ENCODE data around the gene MTF2.

Gene MTF2

GRCh38 chr1:93081716-93082115, 2.6 kb downstream of the MTF2 start:
- peaks cover 8% of the 10 kb centered on the region for H3F3A ChIP-seq (ENCODE audit: insufficient read depth, low read length)
- no peak for DNase-seq
- H3K4me3 ChIP-seq (ENCODE audit: low read length), result peak overlapping the region; percentile 83
- no peaks in the 10 kb centered on the region for H3K27me3 ChIP-seq (replicated peaks; ENCODE audit: insufficient read depth, low read length)
- H3K79me2 ChIP-seq (ENCODE audit: low read length), result peaks cover 72% of the 10 kb centered on the region
- no peaks in the 10 kb centered on the region for H3K9me3 ChIP-seq (replicated peaks; ENCODE audit: insufficient read depth, low read length)
- H3K4me1 ChIP-seq (ENCODE audit: low read length), result 0 out of 2 replicates have a peak, but pooled peaks cover 7% of the 10 kb centered on the region
- TF ChIP-seq EZH2phosphoT487 (IDR thresholded peaks at IDR 0.05; ENCODE audit: low read length) (no peak), CTCF (IDR thresholded peaks at IDR 0.05; ENCODE audit: low read length) (no peak), EZH2 (optimal IDR thresholded peaks at IDR 0.05; ENCODE audit: low read depth, low read length) (no peak)
- H3K4me2 ChIP-seq (ENCODE audit: low read depth, low read length), result peak overlapping the region; percentile 77
- no peak overlapping the region for H2AFZ ChIP-seq (ENCODE audit: low read length)
- no peak overlapping the region for H3K27ac ChIP-seq (ENCODE audit: low read length)
- no peaks in the 10 kb centered on the region for H3K9me2 ChIP-seq (replicated peaks; ENCODE audit: insufficient read depth, low read length)
- H3K9ac ChIP-seq (ENCODE audit: low read length), result no peak overlapping the region; the same call in 1 of the 2 replicates
- H3K36me3 ChIP-seq (replicated peaks; ENCODE audit: insufficient read depth, low read length), result no peaks in the 10 kb centered on the region
- peaks cover 8% of the 10 kb centered on the region; the same call in 1 of the 2 replicates for H4K20me1 ChIP-seq (ENCODE audit: insufficient read depth, low read length)

GRCh38 chr1:93082313-93082712, 3.2 kb downstream of the MTF2 start:
- Histone ChIP-seq H3K27me3 (replicated peaks; ENCODE audit: insufficient read depth, low read length) (no peaks in the 10 kb centered on the region), H3K36me3 (replicated peaks; ENCODE audit: insufficient read depth, low read length) (no peaks in the 10 kb centered on the region), H3K4me3 (ENCODE audit: low read length) (no peak overlapping the region), H3K4me1 (ENCODE audit: low read length) (0 out of 2 replicates have a peak, but pooled peaks cover 7% of the 10 kb centered on the region), H3K9ac (ENCODE audit: low read length) (no peak overlapping the region), H3K9me3 (replicated peaks; ENCODE audit: insufficient read depth, low read length) (no peaks in the 10 kb centered on the region), H3K79me2 (ENCODE audit: low read length) (peaks cover 77% of the 10 kb centered on the region), H4K20me1 (ENCODE audit: insufficient read depth, low read length) (peaks cover 8% of the 10 kb centered on the region; the same call in 1 of the 2 replicates), H3F3A (ENCODE audit: insufficient read depth, low read length) (peaks cover 8% of the 10 kb centered on the region), H3K9me2 (replicated peaks; ENCODE audit: insufficient read depth, low read length) (no peaks in the 10 kb centered on the region), H2AFZ (ENCODE audit: low read length) (no peak overlapping the region), H3K27ac (ENCODE audit: low read length) (no peak overlapping the region), H3K4me2 (ENCODE audit: low read depth, low read length) (no peak overlapping the region)
- TF ChIP-seq CTCF (IDR thresholded peaks at IDR 0.05; ENCODE audit: low read length) (no peak), EZH2 (optimal IDR thresholded peaks at IDR 0.05; ENCODE audit: low read depth, low read length) (no peak), EZH2phosphoT487 (IDR thresholded peaks at IDR 0.05; ENCODE audit: low read length) (no peak)
- DNase-seq, result no peak

- no peaks in the 10 kb centered on the region for H3K27me3 ChIP-seq (replicated peaks; ENCODE audit: insufficient read depth, low read length)
- H3K79me2 ChIP-seq (ENCODE audit: low read length), result peaks cover 93% of the 10 kb centered on the region
- H3K9me2 ChIP-seq (replicated peaks; ENCODE audit: insufficient read depth, low read length), result no peaks in the 10 kb centered on the region
- H3K27ac ChIP-seq (ENCODE audit: low read length), result no peak overlapping the region
- H3K4me2 ChIP-seq (ENCODE audit: low read depth, low read length), result no peak overlapping the region
- H2AFZ ChIP-seq (ENCODE audit: low read length), result no peak overlapping the region
- no peak for DNase-seq
- no peaks in the 10 kb centered on the region for H3K9me3 ChIP-seq (replicated peaks; ENCODE audit: insufficient read depth, low read length)
- no peak for TF ChIP-seq EZH2 (optimal IDR thresholded peaks at IDR 0.05; ENCODE audit: low read depth, low read length)
- no peak for TF ChIP-seq EZH2phosphoT487 (IDR thresholded peaks at IDR 0.05; ENCODE audit: low read length)
- TF ChIP-seq CTCF (IDR thresholded peaks at IDR 0.05; ENCODE audit: low read length), result no peak
- H3K9ac ChIP-seq (ENCODE audit: low read length), result no peak overlapping the region
- H3K4me3 ChIP-seq (ENCODE audit: low read length), result no peak overlapping the region
- H4K20me1 ChIP-seq (ENCODE audit: insufficient read depth, low read length), result peaks cover 8% of the 10 kb centered on the region; the same call in 1 of the 2 replicates
- 0 out of 2 replicates have a peak, but pooled peaks cover 4% of the 10 kb centered on the region for H3K4me1 ChIP-seq (ENCODE audit: low read length)
- no peaks in the 10 kb centered on the region for H3K36me3 ChIP-seq (replicated peaks; ENCODE audit: insufficient read depth, low read length)
- H3F3A ChIP-seq (ENCODE audit: insufficient read depth, low read length), result peaks cover 8% of the 10 kb centered on the region
Observed at GRCh38 chr1:93083979-93084378, 4.9 kb downstream of the MTF2 start.

All from MM.1S (cell line).